ENCODE data around the gene CYP2B6.
A peak's percentile ranks its signal among the peaks of the same experiment; 100 is the strongest.
"Not testable (repeated sequence)": the region's sequence is repeated elsewhere in the genome, so short reads cannot be mapped to it uniquely, and the experiment has no call there.

Gene CYP2B6

DNA sequence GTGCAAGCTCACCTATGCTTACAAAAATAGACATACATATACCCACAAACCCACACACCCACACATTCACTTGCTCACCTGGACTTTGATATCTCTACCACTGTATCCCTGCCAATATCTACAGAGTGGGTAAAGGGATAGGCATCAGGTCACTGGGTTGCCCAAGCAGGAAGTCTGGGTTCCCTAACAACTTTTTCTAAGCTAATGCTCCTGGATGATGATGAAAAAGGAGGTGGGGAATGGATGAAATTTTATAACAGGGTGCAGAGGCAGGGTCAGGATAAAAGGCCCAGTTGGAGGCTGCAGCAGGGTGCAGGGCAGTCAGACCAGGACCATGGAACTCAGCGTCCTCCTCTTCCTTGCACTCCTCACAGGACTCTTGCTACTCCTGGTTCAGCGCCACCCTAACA, at the start of gene CYP2B6:
Gene CYP2B6, plus strand, starts transcription at position 311 of the 410 bp plus-strand sequence. Its CDS starts 24 bp downstream, at position 335.
- no peak for DNase-seq

DNA sequence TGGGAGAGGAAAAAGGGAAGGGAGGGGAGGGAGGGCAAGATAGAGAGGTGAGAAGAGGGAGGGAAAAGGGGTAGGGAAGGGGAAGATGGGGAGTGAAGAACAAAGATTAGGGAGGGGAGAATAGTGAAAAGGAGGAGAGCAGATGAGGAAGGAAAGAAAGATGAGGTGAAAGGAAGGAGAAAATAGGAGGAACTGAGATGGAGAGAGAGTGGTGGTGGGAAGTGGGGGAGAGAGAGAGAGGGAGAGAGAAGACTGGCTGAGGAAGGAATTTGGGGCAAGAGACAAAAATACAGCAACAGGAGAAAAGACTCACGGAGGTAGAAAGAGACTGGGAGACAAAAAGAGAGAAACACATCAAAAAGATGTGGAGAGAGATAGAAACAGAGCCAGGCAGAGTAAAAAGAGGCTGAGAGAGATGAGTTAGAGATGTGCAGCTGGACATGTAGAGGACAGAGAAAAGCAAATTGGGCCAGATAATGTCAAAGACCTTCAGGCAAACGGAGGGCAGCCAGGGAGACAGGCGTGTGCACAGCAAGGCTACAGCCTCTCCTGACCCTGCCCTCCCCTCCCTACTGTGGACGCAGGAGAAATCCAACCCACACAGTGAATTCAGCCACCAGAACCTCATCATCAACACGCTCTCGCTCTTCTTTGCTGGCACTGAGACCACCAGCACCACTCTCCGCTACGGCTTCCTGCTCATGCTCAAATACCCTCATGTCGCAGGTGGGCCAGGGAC, 49.4 kb upstream of the CYP2B6 start:
- DNase-seq: no peak

GRCh38 chr19:40945645-40946044, 45.4 kb upstream of the CYP2B6 start:
- no peak for DNase-seq

DNA sequence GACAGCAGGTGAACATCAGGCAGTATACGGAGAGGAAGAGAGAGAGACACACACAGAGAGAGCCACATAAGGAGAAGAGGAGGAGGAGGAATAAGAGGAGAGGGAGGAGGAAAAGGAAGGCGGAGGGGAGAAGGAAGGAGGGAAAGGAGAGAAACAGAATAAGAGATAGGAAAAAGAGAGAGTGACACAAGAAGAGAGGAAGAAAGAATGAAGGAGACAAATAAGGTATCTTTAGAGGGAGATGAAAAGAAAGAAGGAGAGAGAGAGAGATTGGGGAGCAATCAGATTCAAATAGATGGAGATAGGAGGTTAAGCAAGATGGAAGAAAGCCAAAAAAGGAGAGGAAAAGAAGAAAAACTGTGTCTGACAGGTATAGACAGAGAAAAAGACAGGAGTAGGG, 44.0 kb upstream of the CYP2B6 start:
- no peak for DNase-seq

- DNase-seq: no peak
Observed at GRCh38 chr19:40947573-40947972, 43.5 kb upstream of the CYP2B6 start.

DNA sequence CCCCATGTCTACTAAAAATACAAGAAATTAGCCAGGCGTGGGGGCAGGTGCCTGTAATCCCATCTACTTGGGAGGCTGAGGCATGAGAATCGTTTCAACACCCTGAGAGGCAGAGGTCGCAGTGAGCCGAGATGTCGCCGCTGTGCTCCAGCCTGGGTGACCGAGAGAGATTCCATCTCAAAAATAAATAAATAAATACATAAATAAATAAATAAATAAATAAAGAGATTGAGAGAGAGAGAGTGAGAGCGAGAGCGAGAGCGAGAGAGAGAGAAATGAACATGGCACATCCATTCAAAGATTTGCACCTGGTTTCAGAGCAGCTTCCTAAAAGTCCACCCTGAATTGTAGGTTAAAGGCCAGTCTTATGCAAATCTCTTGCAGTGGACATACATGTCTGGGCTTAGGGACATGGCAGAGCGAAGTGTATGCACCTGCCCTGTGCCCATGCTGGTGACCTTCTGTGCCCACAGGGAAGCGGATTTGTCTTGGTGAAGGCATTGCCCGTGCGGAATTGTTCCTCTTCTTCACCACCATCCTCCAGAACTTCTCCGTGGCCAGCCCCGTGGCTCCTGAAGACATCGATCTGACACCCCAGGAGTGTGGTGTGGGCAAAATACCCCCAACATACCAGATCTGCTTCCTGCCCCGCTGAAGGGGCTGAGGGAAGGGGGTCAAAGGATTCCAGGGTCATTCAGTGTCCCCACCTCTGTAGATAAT, 42.3 kb upstream of the CYP2B6 start:
- DNase-seq: no peak

DNA sequence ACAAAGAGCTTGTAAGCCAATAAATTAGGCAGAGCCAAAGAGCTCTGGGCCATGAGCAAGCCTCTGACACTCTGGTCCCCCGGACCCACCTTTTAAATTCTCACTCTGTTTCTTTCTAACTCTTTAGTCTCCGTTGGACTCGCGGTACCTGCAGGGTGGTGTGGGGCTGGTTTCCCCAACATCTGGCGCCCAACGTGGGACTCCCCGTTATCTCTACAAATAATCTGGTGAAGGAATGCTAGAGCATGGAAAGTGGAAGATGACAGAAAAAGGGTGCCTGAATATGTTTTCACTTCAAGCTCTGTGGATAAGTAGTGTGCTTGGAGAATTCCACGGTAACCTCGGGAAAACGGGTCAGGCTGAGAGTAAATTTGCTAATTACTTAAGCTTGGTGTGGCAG, 36.5 kb upstream of the CYP2B6 start:
- DNase-seq: no peak

- no peak for DNase-seq
Observed at GRCh38 chr19:40959338-40959737, 31.7 kb upstream of the CYP2B6 start.

GRCh38 chr19:40960062-40960685, 30.9 kb upstream of the CYP2B6 start:
- no peak for DNase-seq

DNA sequence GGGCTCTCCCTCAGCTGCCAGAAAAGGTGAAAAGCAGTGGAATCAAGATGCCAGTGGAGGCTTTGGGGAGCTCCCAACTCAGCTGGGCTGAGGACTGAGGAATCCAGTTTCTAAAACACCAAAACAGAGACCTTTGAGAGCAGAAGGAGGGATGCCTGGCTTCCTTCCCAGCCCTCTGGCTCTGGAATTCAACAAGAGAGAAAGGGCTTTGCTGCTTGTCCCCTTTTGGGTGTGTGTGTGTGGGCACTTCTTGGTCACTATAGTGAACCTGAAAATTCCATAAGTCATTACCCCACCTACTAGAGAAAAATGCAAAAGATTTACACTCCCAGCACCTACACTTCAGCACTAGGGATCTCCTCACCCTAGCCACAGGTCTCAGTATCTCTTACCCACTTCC, 30.3 kb upstream of the CYP2B6 start:
- DNase-seq: no peak

DNA sequence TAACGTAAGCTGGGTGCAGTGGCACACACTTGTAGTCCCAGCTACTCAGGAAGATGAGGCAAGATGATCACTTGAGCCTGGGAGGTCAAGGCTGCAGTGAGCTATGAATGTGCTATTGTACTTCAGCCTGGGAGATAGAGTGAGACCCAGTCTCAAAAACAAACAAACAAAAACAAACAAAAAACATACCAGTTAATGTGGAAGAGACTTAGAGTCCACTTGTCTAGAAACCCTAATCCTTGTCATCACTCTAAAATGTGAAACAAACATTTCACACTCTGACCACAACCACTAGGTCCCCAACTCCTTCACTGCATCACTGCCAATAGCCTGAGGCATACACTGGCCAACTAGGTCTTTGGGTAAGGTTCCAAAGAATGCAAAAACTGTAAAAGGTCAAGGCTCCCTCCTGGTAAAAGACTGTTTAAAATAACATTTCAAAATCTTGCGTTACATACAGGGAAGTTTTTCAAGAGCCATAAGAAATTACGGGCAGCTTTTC, 28.6 kb upstream of the CYP2B6 start:
- DNase-seq: no peak

DNA sequence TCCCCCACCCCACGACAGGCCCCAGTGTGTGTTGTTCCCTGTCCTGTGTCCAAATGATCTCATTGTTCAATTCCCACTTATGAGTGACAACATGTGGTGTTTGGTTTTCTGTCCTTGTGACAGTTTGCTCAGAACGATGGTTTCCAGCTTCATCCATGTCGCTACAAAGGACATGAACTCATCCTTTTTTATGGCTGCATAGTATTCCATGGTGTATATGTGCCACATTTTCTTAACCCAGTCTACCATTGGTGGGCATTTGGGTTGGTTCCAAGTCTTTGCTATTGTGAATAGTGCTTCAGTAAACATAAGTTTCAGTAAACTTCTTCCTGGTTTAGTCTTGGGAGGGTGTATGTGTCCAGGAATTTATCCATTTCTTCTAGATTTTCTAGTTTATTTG, 26.7 kb upstream of the CYP2B6 start:
- DNase-seq: not testable (repeated sequence)

GRCh38 chr19:40965351-40965750, 25.7 kb upstream of the CYP2B6 start:
- not testable (repeated sequence) for DNase-seq

- not testable (repeated sequence) for DNase-seq
Observed at GRCh38 chr19:40966591-40966990, 24.5 kb upstream of the CYP2B6 start.

GRCh38 chr19:40968065-40968464, 23.0 kb upstream of the CYP2B6 start:
- DNase-seq: not testable (repeated sequence)

GRCh38 chr19:40969721-40970120, 21.4 kb upstream of the CYP2B6 start:
- DNase-seq: not testable (repeated sequence)

GRCh38 chr19:40970396-40971345, 20.4 kb upstream of the CYP2B6 start:
- DNase-seq: not testable (repeated sequence)

- peak; percentile 26 for DNase-seq
Observed at GRCh38 chr19:40974633-40975037, 16.4 kb upstream of the CYP2B6 start.

DNA sequence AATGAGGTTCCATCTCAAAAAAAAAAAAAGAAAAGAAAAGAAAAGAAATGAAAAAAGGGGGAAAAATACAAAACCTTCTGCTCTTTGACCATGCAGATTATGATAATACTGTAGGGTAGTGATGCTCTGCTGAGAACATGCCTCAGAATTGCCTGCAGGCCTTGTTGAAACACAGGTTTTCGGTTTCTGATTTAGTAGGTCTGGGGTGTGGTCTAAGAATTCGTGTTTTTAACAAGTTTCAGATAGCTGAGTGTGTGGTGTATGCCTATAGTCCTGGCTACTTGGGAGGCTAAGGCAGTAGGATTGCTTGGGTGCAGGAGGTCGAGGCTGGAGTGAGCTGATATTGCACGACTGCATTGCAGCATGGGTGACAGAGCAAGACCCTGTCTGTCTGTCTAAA, 14.9 kb upstream of the CYP2B6 start:
- no peak for DNase-seq

GRCh38 chr19:40976724-40977123, 14.4 kb upstream of the CYP2B6 start:
- no peak for DNase-seq

DNA sequence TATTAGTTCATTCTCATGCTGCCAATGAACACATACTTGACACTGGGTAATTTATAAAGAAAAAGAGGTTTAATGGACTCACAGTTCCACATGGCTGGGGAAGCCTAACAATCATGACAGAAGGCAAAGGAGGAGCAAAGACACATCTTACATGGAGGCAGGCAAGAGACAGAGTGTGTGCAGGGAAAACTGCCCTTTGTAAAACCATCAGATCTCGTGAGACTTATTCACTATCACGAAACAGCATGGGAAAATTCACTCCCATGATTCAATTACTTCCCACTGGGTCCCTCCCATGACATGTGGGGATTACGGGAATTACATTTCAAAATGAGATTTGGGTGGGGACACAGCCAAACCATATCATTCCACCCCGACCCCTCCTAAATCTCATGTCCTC, 11.3 kb upstream of the CYP2B6 start:
- not testable (repeated sequence) for DNase-seq

DNA sequence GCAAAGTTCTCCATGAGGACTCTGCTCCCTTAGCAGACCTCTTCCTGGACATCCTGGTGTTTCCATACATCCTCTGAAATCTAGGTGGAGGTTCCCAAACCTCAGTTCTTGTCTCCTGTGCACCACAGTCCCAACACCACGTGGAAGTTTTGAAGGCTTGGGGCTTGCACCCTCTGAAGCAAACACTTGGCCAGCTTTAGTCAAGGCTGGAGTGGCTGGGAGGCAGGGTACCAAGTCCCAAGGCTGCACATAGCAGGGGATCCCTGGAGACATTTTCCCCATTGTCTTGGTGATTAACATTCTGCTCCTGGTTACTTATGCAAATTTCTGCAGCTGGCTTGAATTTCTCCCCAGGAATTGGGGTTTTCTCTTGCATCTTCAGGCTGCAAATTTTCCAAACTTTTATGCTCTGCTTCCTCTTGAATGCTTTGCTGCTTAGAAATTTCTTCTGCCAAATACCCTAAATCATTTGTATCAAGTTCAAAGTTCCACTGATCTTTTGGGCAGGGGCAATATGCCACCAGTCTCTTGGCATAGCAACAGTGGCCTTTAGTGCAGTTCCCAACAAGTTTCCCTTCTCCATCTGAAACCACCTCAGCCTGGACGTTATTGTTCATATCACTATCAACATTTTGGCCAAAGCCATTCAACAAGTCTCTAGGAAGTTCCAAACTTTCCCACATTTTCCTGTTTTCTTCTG, 10.2 kb upstream of the CYP2B6 start:
- not testable (repeated sequence) for DNase-seq
